HEK293 (cell line): ENCODE data around the gene GCSH.
A peak's percentile ranks its signal among the peaks of the same experiment; 100 is the strongest.
"Not testable (repeated sequence)": the region's sequence is repeated elsewhere in the genome, so short reads cannot be mapped to it uniquely, and the experiment has no call there.

ENCODE experiments used
- CTCF ChIA-PET: fragments of 350-600 bp; formaldehyde crosslinking; extraction: SDS; loops from one replicate; lab custom pipeline; 2021; ENCODE audit warnings: antibody characterized with exemption; lab: Yijun Ruan, JAX
- POLR2A ChIA-PET: fragments of 300-600 bp; formaldehyde crosslinking; extraction: SDS; loops from one replicate; lab custom pipeline; 2020; ENCODE audit warnings: antibody characterized with exemption, inconsistent platforms; lab: Yijun Ruan, JAX
- H3K27ac ChIP-seq: fragments of 200-500 bp; sonication (Bioruptor generic); 2 replicates; pipeline ENCODE4 v1.5.1; 2014; ENCODE audit warnings: low read depth, low read length, control low read depth, inconsistent platforms; ENCODE audit errors: extremely low read depth
- H3K36me3 ChIP-seq, 2 experiments: fragments of 200-500 bp in 1 of 2; sonication (Bioruptor generic) in 1 of 2; 1 replicate in 1 of 2; 2 replicates in 1 of 2; pipeline ENCODE4 v1.5.1; 2014 to 2017; ENCODE audit warnings: inconsistent platforms in 2 of 2, low read length in 2 of 2; ENCODE audit not compliant: control insufficient read depth in 2 of 2, insufficient read depth in 1 of 2
- H3K4me1 ChIP-seq: fragments of 200-500 bp; sonication (Bioruptor generic); 2 replicates; pipeline ENCODE4 v1.5.1; 2014; ENCODE audit warnings: mild to moderate bottlenecking, low read length, inconsistent platforms; ENCODE audit not compliant: control insufficient read depth, insufficient read depth
- H3K4me3 ChIP-seq: 2 replicates; pipeline ENCODE4 v1.5.1; 2011; ENCODE audit warnings: low read depth, mild to moderate bottlenecking, control low read depth, low read length, moderate library complexity
- H3K9me3 ChIP-seq: fragments of 200-500 bp; sonication (Bioruptor generic); 2 replicates; pipeline ENCODE4 v1.5.1; 2014; ENCODE audit warnings: low read depth, low read length, inconsistent platforms; ENCODE audit not compliant: control insufficient read depth, insufficient read depth
- EGR2 ChIP-seq: fragments of 450-650 bp; formaldehyde crosslinking; IDR thresholded peaks from 2 replicates; pipeline ENCODE4 v1.5.1; 2016; ENCODE audit warnings: low read depth, missing biosample characterization, missing genetic modification characterization
- PRDM10 ChIP-seq: fragments of 450-650 bp; formaldehyde crosslinking; IDR thresholded peaks from 2 replicates; pipeline ENCODE4 v1.5.1; 2016; ENCODE audit warnings: missing biosample characterization, missing genetic modification characterization
- YY2 ChIP-seq: fragments of 450-650 bp; formaldehyde crosslinking; IDR thresholded peaks from 2 replicates; pipeline ENCODE4 v1.5.1; 2016; ENCODE audit warnings: missing biosample characterization, missing genetic modification characterization
- ZBTB10 ChIP-seq: fragments of 450-650 bp; formaldehyde crosslinking; IDR thresholded peaks from 2 replicates; pipeline ENCODE4 v1.5.1; 2016; ENCODE audit warnings: missing biosample characterization, missing genetic modification characterization
- ZEB2 ChIP-seq: fragments of 450-650 bp; formaldehyde crosslinking; IDR thresholded peaks from 2 replicates; pipeline ENCODE4 v1.5.1; 2016; ENCODE audit warnings: missing biosample characterization, missing genetic modification characterization
- ZFHX2 ChIP-seq: fragments of 450-650 bp; formaldehyde crosslinking; conservative IDR thresholded peaks from 2 replicates; pipeline ENCODE4 v1.5.1; 2016; ENCODE audit warnings: missing biosample characterization, missing genetic modification characterization
- ZFP3 ChIP-seq: fragments of 450-650 bp; formaldehyde crosslinking; IDR thresholded peaks from 2 replicates; pipeline ENCODE4 v1.5.1; 2016; ENCODE audit warnings: low read depth, missing biosample characterization, missing genetic modification characterization
- ZNF133 ChIP-seq: fragments of 450-650 bp; formaldehyde crosslinking; IDR thresholded peaks from 2 replicates; pipeline ENCODE4 v1.5.1; 2016; ENCODE audit warnings: missing biosample characterization, missing genetic modification characterization
- ZNF2 ChIP-seq: fragments of 450-650 bp; formaldehyde crosslinking; IDR thresholded peaks from 2 replicates; pipeline ENCODE4 v1.5.1; 2016; ENCODE audit warnings: missing biosample characterization, missing genetic modification characterization
- ZNF214 ChIP-seq: fragments of 450-650 bp; formaldehyde crosslinking; IDR thresholded peaks from 2 replicates; pipeline ENCODE4 v1.5.1; 2017; ENCODE audit warnings: missing biosample characterization, mild to moderate bottlenecking, missing genetic modification characterization, borderline replicate concordance
- ZNF280D ChIP-seq: fragments of 450-650 bp; formaldehyde crosslinking; IDR thresholded peaks from 2 replicates; pipeline ENCODE4 v1.5.1; 2016; ENCODE audit warnings: missing biosample characterization, missing genetic modification characterization
- ZNF513 ChIP-seq: fragments of 450-650 bp; IDR thresholded peaks from 2 replicates; pipeline ENCODE4 v1.5.1; 2018; ENCODE audit warnings: missing biosample characterization, missing genetic modification characterization
- ZNF639 ChIP-seq: fragments of 450-650 bp; formaldehyde crosslinking; IDR thresholded peaks from 2 replicates; pipeline ENCODE4 v1.5.1; 2016; ENCODE audit warnings: missing biosample characterization, missing genetic modification characterization

The GCSH gene

GRCh38 chr16:81116285-81116684, 20.1 kb upstream of the GCSH start (continued):
- TF ChIP-seq ZNF2 (tag by site-specific recombination): no peak
- TF ChIP-seq ZNF639 (tag by site-specific recombination): no peak
- no peak for TF ChIP-seq ZNF133 (tag by site-specific recombination)
- no peak for TF ChIP-seq ZNF280D (tag by site-specific recombination)
- TF ChIP-seq ZEB2 (tag by site-specific recombination): no peak
- TF ChIP-seq, all 188 proteins: peak for 0

GRCh38 chr16:81112453-81112852, 16.3 kb upstream of the GCSH start:
- Histone ChIP-seq H3K27ac (no peak overlapping the region), H3K4me3 (no peak overlapping the region), H3K36me3 (no peaks in the 10 kb centered on the region), H3K9me3 (no peaks in the 10 kb centered on the region), H3K4me1 (no peaks in the 10 kb centered on the region)
- no peak for TF ChIP-seq ZFP3 (tag by site-specific recombination)
- TF ChIP-seq ZBTB10 (tag by site-specific recombination): no peak
- TF ChIP-seq YY2 (tag by site-specific recombination): no peak
- TF ChIP-seq ZNF513 (tag by site-specific recombination): peak; percentile 95
- no peak for TF ChIP-seq ZNF214
- POLR2A ChIA-PET: no interaction called here
- CTCF ChIA-PET: interaction anchor here (0.6 kb wide), 2 partner anchors 10 to 71 kb away, joined by 3 read pairs; no protein-coding TSS in a partner anchor

GRCh38 chr16:81109274-81109673, 13.1 kb upstream of the GCSH start:
- H3K36me3 ChIP-seq, POLR2A ChIA-PET, H3K27ac ChIP-seq, CTCF ChIA-PET, H3K4me1 ChIP-seq, H3K4me3 ChIP-seq, H3K9me3 ChIP-seq: not testable (repeated sequence)
- TF ChIP-seq ZFHX2 (tag by site-specific recombination): 0 out of 2 replicates have a peak, but pooled peaks have one; percentile 15
- TF ChIP-seq PRDM10: peak; percentile 53; the same call in 1 of the 2 replicates
- 0 out of 2 replicates have a peak, but pooled peaks have one; percentile 28 for TF ChIP-seq EGR2 (tag by site-specific recombination)
